Measurements from ENCODE around the gene F13B. TPM values are rescaled to one million over a fixed set of nuclear protein-coding genes. Genes with fewer than 3 reads are reported as not detected.

F13B gene
- total RNA-seq, 1 experiment from 2014 or later, result not detected

Other genes with a start within 250 kb of the F13B start
- gene CFHR1, start 247.5 kb downstream of the F13B start, total RNA-seq (2014; rRNA removed; shearing (Covaris generic)), result 0.22 and 1.1 TPM in 2 replicates
- not detected in 2 replicates for gene CFHR4, start 179.2 kb downstream of the F13B start, total RNA-seq (2014; rRNA removed; shearing (Covaris generic))
- gene CFHR2, start 123.5 kb downstream of the F13B start, total RNA-seq (2014; rRNA removed; shearing (Covaris generic)), result not detected in 2 replicates
- gene CFHR5, start 89.7 kb downstream of the F13B start, total RNA-seq (2014; rRNA removed; shearing (Covaris generic)), result not detected in 2 replicates
- 77.6 and 80.0 TPM in 2 replicates for gene ASPM, start 79.4 kb upstream of the F13B start, total RNA-seq (2014; rRNA removed; shearing (Covaris generic))
- gene ZBTB41, start 134.0 kb upstream of the F13B start, total RNA-seq (2014; rRNA removed; shearing (Covaris generic)), result 20.5 and 22.7 TPM in 2 replicates
- gene CRB1, start 201.0 kb upstream of the F13B start, total RNA-seq (2014; rRNA removed; shearing (Covaris generic)), result not detected in 2 replicates